GM19025 (cell line): Measurements from ENCODE around the gene MPIG6B.

Experiments
- ATAC-seq: cut with Tn5 transposase; IDR thresholded peaks from one replicate; pipeline ENCODE4 v1.9.1; 2021; ENCODE audit warnings: mild to moderate bottlenecking, low read depth, moderate library complexity; ENCODE audit not compliant: unreplicated experiment

Gene MPIG6B

DNA sequence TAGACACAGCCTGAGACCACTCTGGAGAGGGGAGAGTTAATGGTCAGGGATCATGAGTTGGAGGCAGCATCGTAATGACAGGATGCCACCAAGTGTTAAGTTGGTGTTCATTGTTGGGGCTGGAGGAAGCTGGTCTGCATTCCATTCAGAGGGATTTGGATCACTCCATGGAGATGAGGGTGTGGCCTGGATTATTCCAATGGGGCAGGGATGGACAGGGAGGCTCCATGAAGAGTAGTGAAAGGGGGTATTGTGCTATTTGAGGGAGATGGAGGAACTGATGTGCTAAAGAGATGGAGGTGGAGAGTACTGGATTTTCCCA is 40.4 kb downstream of the MPIG6B start:
- no peak for ATAC-seq

DNA sequence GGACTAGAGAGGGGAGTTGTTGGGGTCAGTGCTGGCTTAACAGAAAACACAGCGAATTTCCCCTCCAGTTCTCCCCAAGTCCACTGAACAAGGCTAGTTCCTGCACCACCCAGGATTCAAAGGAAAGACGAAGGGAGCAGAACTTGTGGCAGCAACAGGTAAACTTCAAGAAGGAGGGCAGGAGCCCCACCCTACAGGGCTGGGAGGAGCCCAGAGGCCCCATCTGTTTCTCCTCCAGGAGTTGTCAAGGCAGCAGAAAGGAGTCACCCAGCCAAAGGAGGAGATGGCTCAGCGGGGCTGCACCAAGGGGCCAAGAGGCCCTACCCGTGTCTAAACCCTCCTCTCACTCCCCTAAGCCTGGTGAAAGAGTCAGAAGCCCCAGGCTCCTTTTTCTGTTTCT is 41.0 kb downstream of the MPIG6B start:
- ATAC-seq, result no peak

DNA sequence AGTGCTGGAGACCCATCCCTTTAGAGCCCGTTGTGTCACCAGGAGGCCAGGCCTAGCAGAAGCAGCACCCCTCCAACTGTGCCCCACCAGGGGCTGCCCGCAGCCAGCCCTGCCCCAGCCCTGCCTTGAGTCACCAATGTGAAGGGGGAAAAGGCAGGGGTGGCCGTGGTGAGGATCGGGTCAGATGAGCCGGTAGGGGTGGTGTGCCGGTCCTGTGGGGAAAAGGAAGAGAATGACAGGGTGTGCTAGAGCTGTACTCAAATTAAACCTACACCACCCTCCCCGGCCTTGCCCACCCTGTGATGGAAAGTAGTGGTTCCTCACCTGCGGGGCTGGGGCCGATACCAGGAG is 42.4 kb downstream of the MPIG6B start:
- no peak for ATAC-seq

DNA sequence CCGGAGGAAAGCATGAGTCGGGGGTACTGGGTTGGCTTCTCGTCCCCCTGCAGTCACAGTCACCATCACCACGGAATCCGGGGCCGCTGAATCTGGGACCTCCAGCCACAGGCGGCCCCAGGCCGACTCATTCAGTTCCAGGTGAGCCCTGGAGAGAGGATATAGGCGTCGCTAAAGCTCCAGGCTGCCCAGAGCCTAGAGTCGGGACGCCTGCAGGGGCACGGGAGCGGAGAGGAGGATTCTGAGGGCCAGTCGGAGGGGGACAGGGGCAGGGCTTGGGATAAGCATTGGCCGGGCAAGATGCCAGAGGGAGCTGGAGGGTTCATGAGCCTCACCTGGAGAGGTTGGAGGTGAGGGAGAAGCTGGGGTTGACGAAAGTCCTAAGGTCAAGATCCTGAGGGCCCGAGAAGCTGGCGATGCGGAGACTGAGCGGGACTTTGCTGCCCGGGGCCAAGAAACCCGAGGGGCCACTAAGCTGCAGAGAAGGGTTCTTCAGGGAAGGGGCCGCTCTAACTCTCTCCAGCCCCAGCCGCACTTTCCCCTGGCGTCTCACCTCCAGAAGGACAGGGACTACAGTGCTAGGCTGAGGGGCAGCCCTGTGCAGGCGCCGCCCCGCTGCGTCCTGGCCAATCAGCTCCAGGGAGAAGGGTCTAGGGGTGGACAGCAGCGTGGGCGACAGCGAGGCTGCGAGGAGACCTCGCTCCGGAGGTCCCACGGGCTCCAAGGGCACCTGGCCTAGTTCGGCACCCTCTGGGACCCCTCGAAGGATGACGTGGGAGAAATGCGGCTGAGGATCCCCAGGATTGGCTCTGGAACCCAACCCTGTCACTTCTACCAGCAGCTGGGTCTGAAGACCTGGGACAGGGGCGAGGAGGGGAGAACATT is 43.0 kb downstream of the MPIG6B start:
- ATAC-seq, result no peak

DNA sequence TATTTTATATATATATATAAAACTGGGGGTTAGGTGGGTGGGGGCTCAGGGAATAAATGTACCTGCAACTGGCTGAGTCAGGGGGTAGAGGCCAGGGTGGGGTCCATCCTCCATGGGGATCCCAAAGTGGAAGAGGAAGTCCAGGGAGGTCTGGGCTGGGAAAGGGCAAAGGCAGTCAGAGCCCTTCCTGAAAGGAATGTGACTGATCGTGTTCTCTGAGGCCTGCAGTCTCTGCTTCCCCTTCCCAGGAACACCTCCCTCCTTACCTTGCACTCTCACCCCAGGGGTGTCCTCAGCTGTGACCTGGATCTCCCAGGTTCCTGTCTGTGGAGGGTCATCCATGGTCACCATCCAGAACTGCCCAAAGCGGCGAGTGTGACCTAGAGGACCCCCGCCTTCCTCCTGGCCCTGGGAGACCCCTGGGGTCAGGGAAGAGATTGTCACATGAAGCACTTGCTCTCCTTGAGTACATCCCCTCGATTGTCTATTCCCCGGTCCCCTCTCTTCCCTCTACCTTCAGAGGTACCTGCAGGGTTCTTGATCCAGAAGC is 44.0 kb downstream of the MPIG6B start:
- ATAC-seq, result no peak

DNA sequence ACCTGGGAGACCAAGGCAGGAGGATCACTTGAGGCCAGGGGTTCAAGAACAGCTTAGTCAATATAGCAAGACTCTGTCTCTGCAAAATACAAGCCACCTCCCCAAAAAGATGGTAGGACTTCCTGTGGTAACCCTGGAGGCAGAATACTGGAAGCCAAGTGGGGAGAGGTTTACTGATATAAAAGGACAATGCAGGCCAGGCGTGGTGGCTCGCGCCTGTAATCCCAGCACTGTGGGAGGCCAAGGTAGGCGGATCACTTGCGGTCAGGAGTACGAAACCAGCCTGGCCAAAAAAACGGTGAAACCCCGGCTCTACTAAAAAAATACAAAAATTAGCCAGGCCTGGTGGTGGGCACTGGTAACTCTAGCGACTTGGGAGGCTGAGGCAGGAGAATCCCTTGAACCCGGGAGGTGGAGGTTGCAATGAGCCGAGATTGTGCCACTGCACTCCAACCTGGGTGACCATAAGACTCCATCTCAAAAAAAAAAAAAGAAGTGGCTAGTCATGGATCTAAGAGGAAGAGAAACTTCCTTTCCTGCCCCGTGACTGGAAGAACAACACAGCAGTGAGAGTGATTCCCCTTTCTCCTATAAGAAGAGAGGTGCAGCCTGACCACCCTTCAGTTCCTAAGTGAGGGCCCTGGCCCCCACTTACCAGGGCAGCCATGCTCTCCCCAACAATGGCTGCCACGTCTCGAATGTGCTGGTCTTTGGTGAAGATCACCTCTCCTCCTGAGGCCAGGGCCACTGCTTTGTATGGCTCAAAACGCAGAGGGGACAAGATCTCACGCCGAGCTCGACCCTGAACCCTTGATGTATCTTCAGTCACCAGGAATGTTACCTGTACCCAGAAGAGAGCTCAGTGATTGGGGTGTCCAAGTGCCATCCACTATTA is 45.4 kb downstream of the MPIG6B start:
- no peak for ATAC-seq

DNA sequence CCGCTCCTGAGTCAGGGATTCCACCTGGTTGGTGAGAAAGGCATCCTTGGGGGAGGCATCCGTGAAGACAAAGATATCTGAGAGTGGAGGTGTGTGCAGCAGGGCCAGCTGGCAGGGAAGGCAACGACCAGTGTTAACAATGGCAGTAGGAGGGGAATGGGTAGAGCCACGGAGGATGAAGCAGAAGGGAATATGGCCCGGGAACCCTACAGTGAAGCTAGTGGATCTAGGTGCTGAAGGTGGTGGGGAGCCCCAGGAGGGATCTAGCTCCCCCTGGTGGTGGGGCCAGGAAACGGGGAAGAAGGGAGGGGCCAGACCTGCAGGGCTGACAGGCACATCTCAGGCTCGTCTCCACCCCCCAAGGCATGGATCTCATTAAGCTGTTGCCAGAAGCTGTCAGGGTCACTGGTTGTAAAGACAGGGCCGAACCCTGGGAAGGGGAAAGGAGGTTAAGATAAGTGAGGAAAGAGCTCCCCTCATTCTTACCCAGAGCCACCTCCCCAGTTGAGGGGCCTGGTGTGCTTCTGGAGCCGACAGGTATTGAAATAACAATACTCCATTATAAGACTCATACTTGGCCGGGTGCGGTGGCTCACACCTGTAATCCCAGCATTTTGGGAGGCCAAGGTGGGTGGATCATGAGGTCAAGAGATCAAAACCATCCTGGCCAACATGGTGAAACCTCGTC is 46.7 kb downstream of the MPIG6B start:
- ATAC-seq, result no peak

DNA sequence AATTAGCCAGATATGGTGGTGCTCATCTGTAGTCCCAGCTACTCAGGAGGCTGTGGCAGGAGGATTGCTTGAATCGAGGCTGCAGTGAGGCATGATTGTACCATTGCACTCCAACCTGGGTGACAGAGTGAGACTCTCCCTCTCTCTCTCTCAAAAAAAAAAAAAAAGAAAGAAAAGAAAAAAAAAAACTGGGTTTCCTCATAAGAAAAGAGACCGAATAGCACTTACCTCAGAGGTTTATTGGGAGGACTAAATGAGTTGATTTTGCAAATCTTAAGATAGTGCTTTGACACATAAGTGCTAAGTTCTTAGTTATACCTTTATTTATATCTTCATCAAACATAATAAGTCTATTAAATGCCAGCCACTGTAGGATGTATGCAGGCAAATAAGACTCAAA is 47.7 kb downstream of the MPIG6B start:
- ATAC-seq, result no peak

DNA sequence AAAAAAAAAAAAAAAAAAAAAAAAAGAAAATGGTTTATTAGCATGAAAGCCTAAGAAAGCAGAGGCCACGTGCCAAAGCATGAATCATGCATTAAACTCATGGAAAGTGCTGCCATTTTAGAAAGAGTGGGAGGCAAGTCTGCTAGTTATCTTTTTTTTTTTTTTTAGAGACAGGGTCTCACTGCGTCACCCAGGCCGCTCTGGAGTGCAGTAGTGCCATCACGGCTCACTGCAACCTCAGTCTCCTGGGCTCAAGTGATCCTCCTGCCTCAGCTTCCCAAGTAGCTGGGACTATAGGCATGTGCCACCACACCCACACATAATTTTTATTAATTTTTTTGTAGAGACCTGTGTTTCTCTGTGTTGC is 48.8 kb downstream of the MPIG6B start:
- ATAC-seq, result no peak

DNA sequence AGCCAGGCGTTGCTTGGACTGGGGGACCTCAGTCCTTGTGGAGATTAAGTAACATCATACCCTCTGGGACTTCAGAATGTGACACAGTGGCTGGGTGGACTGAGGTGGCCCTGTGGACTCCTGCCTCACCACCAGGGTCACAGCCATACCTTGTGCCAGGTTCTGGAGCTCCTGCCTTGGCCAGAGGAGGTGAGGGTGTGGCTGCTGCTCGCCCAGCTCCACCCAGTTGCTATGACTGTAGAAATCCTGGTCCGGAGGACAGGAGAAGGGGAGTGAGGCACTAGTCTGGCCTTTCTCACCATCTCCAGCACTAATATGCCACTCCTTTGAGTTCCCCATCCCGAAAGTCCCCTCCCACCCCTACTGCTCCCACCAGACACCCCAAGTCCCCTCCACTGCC is 52.0 kb downstream of the MPIG6B start:
- ATAC-seq, result no peak

DNA sequence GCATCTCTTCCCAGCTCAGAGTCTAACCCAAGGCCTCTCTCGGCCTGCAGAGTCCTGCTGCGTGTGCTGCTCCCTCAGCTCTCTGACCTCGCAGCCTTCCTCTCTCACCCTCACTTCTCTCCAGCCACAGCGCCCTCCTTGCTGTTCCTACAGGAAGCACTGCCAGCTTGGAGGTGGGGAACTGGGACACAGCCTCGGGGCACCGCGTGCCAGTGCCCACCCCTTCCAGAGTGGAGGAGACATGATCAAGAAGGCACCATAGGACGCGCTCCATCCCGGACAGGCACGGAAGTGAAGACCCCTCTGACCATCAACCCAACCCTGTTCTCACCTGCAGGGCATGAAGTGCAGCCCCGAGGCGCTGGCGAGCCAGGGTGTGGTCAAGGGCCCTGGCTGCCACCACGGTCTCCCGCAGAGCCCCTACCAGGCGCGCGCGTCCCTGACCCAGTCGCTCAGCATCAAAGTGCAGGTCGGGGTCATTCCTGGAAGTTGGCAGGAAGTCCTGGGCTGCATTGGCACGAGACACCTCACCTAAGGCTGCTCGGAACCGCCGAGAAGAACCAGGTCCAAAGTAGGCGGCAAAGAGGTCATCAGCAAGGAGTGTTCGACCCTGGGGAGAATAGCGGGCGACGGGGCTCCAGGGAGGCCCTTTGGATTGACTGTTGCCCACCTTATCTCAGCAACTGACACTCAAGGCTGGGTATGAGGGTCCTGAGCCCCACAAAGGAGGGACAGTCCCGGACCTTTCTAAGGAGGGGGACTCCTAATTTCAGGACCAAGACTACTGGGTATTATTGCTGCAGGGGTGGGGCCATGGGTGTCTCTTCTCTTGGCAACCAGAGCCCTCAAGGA is 52.7 kb downstream of the MPIG6B start:
- no peak for ATAC-seq
